ENCODE measurements around the gene CACNB1.

GRCh38 chr17:39208893-39209292, 11.4 kb upstream of the CACNB1 start:
- TF ChIP-seq CTCF (IDR thresholded peaks at IDR 0.05; ENCODE audit: poor library complexity) = no peak
- no peak for TF ChIP-seq EZH2 (IDR thresholded peaks at IDR 0.05; ENCODE audit: borderline replicate concordance)
- TF ChIP-seq EZH2phosphoT487 (IDR thresholded peaks at IDR 0.05; ENCODE audit: low read depth, severe bottlenecking, unreplicated experiment) = no peak

Measured in hepatocyte (in vitro differentiated cells).